ENCODE data around the gene SETD5.
A peak's percentile ranks its signal among the peaks of the same experiment; 100 is the strongest.
"Not testable (repeated sequence)": the region's sequence is repeated elsewhere in the genome, so short reads cannot be mapped to it uniquely, and the experiment has no call there.

SETD5 gene

GRCh38 chr3:9474482-9474881, 77.1 kb downstream of the SETD5 start:
- no peak for DNase-seq

GRCh38 chr3:9476935-9477334, 79.5 kb downstream of the SETD5 start:
- DNase-seq: no peak

GRCh38 chr3:9480265-9480664, 82.8 kb downstream of the SETD5 start:
- no peak for DNase-seq

- DNase-seq: no peak
Observed at GRCh38 chr3:9485248-9485647, 87.8 kb downstream of the SETD5 start.

- no peak for DNase-seq
Observed at GRCh38 chr3:9491506-9491905, 94.1 kb downstream of the SETD5 start.

GRCh38 chr3:9494036-9494435, 96.6 kb downstream of the SETD5 start:
- not testable (repeated sequence) for DNase-seq

- DNase-seq: no peak
Observed at GRCh38 chr3:9496893-9497292, 99.5 kb downstream of the SETD5 start.

- DNase-seq: no peak
Observed at GRCh38 chr3:9497821-9498565, 100.6 kb downstream of the SETD5 start.

GRCh38 chr3:9498781-9499180, 101.4 kb downstream of the SETD5 start:
- DNase-seq: no peak

GRCh38 chr3:9499455-9500107, 102.2 kb downstream of the SETD5 start:
- no peak for DNase-seq

- DNase-seq: no peak
Observed at GRCh38 chr3:9500108-9501050, 103.0 kb downstream of the SETD5 start.

GRCh38 chr3:9501226-9501625, 103.8 kb downstream of the SETD5 start:
- DNase-seq: no peak

- DNase-seq: peak; percentile 28
Observed at GRCh38 chr3:9503283-9503682, 105.9 kb downstream of the SETD5 start.

GRCh38 chr3:9507586-9508578, 110.5 kb downstream of the SETD5 start:
- no peak for DNase-seq

- DNase-seq: no peak
Observed at GRCh38 chr3:9508781-9509180, 111.4 kb downstream of the SETD5 start.

GRCh38 chr3:9512456-9513045, 115.1 kb downstream of the SETD5 start:
- DNase-seq: no peak

GRCh38 chr3:9514306-9514705, 116.9 kb downstream of the SETD5 start:
- DNase-seq: no peak

GRCh38 chr3:9514956-9515355, 117.5 kb downstream of the SETD5 start:
- no peak for DNase-seq

- no peak for DNase-seq
Observed at GRCh38 chr3:9525078-9525477, 127.7 kb downstream of the SETD5 start.

All from NCI-H1092 (cell line).